Panc1 (cell line): Measurements from ENCODE around the gene CD276.

Experiments used
- CTCF ChIP-seq: fragments of 450-650 bp; IDR thresholded peaks from 2 replicates; pipeline ENCODE4 v1.5.1; 2017; ENCODE audit warnings: mild to moderate bottlenecking
- POLR2AphosphoS5 ChIP-seq: IDR thresholded peaks from 2 replicates; pipeline ENCODE4 v1.6.1; 2012; ENCODE audit warnings: mild to moderate bottlenecking, low read depth, low read length, moderate library complexity
- TCF7L2 ChIP-seq: IDR thresholded peaks from 2 replicates; pipeline ENCODE4 v1.6.1; 2011; ENCODE audit warnings: mild to moderate bottlenecking, low read depth, low read length, inconsistent platforms
- TF ChIP-seq, protein P1 (sequence below), 2 experiments: IDR thresholded peaks; 2 replicates each; pipeline ENCODE4 v1.6.1; 2011 to 2012; ENCODE audit warnings: low read depth in 2 of 2, control low read depth in 1 of 2, low read length in 1 of 2, mild to moderate bottlenecking in 1 of 2, moderate library complexity in 1 of 2; ENCODE audit not compliant: insufficient read depth in 1 of 2

DNA sequence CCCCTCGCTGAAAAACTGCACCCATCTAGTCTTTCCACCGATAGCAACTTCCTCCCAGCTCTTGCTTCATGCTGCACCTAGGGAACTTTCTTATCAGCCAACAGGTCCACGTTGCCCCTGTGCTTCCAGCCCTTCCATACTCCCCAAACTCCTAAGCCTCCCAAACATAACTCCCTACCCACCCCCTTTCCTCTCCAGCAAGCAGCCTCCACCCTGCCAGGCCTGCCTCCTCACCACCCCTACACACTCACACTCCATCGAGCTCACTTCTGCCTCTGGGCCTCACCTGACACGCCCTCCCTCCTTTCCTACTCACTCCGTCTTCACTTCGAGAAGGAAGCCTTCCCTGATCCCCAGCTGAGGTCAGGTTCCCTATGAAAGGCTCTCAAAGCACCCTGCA lies 60.9 kb downstream of the CD276 start:
- TF ChIP-seq, protein P1, sequence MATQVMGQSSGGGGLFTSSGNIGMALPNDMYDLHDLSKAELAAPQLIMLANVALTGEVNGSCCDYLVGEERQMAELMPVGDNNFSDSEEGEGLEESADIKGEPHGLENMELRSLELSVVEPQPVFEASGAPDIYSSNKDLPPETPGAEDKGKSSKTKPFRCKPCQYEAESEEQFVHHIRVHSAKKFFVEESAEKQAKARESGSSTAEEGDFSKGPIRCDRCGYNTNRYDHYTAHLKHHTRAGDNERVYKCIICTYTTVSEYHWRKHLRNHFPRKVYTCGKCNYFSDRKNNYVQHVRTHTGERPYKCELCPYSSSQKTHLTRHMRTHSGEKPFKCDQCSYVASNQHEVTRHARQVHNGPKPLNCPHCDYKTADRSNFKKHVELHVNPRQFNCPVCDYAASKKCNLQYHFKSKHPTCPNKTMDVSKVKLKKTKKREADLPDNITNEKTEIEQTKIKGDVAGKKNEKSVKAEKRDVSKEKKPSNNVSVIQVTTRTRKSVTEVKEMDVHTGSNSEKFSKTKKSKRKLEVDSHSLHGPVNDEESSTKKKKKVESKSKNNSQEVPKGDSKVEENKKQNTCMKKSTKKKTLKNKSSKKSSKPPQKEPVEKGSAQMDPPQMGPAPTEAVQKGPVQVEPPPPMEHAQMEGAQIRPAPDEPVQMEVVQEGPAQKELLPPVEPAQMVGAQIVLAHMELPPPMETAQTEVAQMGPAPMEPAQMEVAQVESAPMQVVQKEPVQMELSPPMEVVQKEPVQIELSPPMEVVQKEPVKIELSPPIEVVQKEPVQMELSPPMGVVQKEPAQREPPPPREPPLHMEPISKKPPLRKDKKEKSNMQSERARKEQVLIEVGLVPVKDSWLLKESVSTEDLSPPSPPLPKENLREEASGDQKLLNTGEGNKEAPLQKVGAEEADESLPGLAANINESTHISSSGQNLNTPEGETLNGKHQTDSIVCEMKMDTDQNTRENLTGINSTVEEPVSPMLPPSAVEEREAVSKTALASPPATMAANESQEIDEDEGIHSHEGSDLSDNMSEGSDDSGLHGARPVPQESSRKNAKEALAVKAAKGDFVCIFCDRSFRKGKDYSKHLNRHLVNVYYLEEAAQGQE (IDR thresholded peaks at IDR 0.05; ENCODE audit: insufficient read depth in 1 of 2, low read depth in 2 of 2, low read length in 1 of 2) = no peak
- no peak for TF ChIP-seq CTCF
- no peak for TF ChIP-seq POLR2AphosphoS5
- TF ChIP-seq TCF7L2 = no peak
